WTC11 (cell line): ENCODE results near the gene MICAL3. TPM values are rescaled to one million over a fixed set of nuclear protein-coding genes. Genes with fewer than 3 reads are reported as not detected.

ENCODE experiments used
- ATAC-seq: fragments of 200-7000 bp; cut with Tn5 transposase; 2 replicates; pipeline ENCODE4 v1.10.0; 2021; ENCODE audit warnings: mild to moderate bottlenecking, moderate library complexity
- CTCF ChIA-PET: fragments of 300-600 bp; sonication (Branson Sonifier 250); formaldehyde crosslinking; loops from one replicate; lab custom pipeline; 2021; ENCODE audit warnings: antibody characterized with exemption; lab: Charles Lee
- POLR2A ChIA-PET: fragments of 350-600 bp; sonication (Branson Sonifier 250); formaldehyde crosslinking; loops from one replicate; lab custom pipeline; 2021; ENCODE audit warnings: antibody characterized with exemption; lab: Charles Lee
- DNase-seq: peaks from one replicate; pipeline ENCODE4 v3.0.0; 2021; ENCODE audit warnings: low spot score
- H3K27ac Mint-ChIP-seq: 2 replicates; pipeline ENCODE4 v1.8.0; 2021; ENCODE audit warnings: mixed read lengths
- H3K27me3 Mint-ChIP-seq: 2 replicates; pipeline ENCODE4 v1.8.0; 2021; ENCODE audit warnings: low read depth, mild to moderate bottlenecking, moderate library complexity, mixed read lengths
- H3K36me3 Mint-ChIP-seq: 2 replicates; pipeline ENCODE4 v1.8.0; 2021; ENCODE audit warnings: mixed read lengths
- H3K4me1 Mint-ChIP-seq: 2 replicates; pipeline ENCODE4 v1.8.0; 2022; ENCODE audit warnings: mixed read lengths
- H3K4me3 Mint-ChIP-seq: 2 replicates; pipeline ENCODE4 v1.8.0; 2021; ENCODE audit warnings: mild to moderate bottlenecking, moderate library complexity, mixed read lengths
- H3K9me3 Mint-ChIP-seq: 2 replicates; pipeline ENCODE4 v1.8.0; 2021; ENCODE audit warnings: mixed read lengths
- ETV6 ChIP-seq: sonication (generic); formaldehyde crosslinking; IDR thresholded peaks from 2 replicates; pipeline ENCODE4 v1.8.1; 2022; ENCODE audit warnings: mild to moderate bottlenecking, missing genetic modification reagents
- FOXJ3 ChIP-seq: sonication (generic); formaldehyde crosslinking; IDR thresholded peaks from 2 replicates; pipeline ENCODE4 v1.9.0; 2021; ENCODE audit warnings: missing genetic modification reagents, mild to moderate bottlenecking, borderline replicate concordance
- GRHL2 ChIP-seq: fragments of 250-450 bp; sonication (Bioruptor Pico); IDR thresholded peaks from 2 replicates; pipeline ENCODE4 v1.8.0; 2022; ENCODE audit warnings: mild to moderate bottlenecking, moderate library complexity; ENCODE audit not compliant: insufficient replicate concordance, severe bottlenecking
- GTF2I ChIP-seq: fragments of 250-450 bp; sonication (Bioruptor Pico); conservative IDR thresholded peaks from 2 replicates; pipeline ENCODE4 v1.4.0; 2021; ENCODE audit warnings: mild to moderate bottlenecking
- RELA ChIP-seq: sonication (generic); formaldehyde crosslinking; IDR thresholded peaks from 2 replicates; pipeline ENCODE4 v1.8.1; 2022; ENCODE audit warnings: missing genetic modification reagents, mild to moderate bottlenecking, borderline replicate concordance
- SOX15 ChIP-seq: fragments of 250-450 bp; sonication (Bioruptor Pico); IDR thresholded peaks from 2 replicates; pipeline ENCODE4 v1.9.0; 2021; ENCODE audit warnings: mild to moderate bottlenecking
- SP1 ChIP-seq: sonication (generic); formaldehyde crosslinking; conservative IDR thresholded peaks from 2 replicates; pipeline ENCODE4 v1.8.1; 2022; ENCODE audit warnings: missing genetic modification reagents
- total RNA-seq: library from RNA; stranded (reverse); gene quantifications from 3 replicates; pipeline ENCODE4 v1.2.3, GENCODE V29; 2021
- TF ChIP-seq, protein P1 (sequence below): sonication (generic); formaldehyde crosslinking; IDR thresholded peaks from 2 replicates; pipeline ENCODE4 v1.8.0; 2022; ENCODE audit warnings: mild to moderate bottlenecking, missing genetic modification reagents
- TF ChIP-seq, protein P2 (sequence below): fragments of 200-600 bp; IDR thresholded peaks from 2 replicates; pipeline ENCODE4 v1.8.0; 2022; ENCODE audit warnings: antibody characterized with exemption
- TF ChIP-seq, protein P3 (sequence below): sonication (generic); formaldehyde crosslinking; IDR thresholded peaks from 2 replicates; pipeline ENCODE4 v1.8.1; 2022; ENCODE audit warnings: mild to moderate bottlenecking, missing genetic modification reagents, moderate library complexity, borderline replicate concordance
- TF ChIP-seq, protein P4 (sequence below): sonication (generic); formaldehyde crosslinking; IDR thresholded peaks from 2 replicates; pipeline ENCODE4 v1.8.1; 2022; ENCODE audit warnings: mild to moderate bottlenecking, moderate library complexity, missing genetic modification reagents
- TF ChIP-seq, protein P5 (sequence below): sonication (generic); formaldehyde crosslinking; IDR thresholded peaks from 2 replicates; pipeline ENCODE4 v1.8.1; 2023; ENCODE audit warnings: mild to moderate bottlenecking, missing genetic modification reagents
- TF ChIP-seq, protein P6 (sequence below): sonication (generic); formaldehyde crosslinking; IDR thresholded peaks from 2 replicates; pipeline ENCODE4 v1.8.0; 2022; ENCODE audit warnings: missing genetic modification reagents
- TF ChIP-seq, protein P7 (sequence below): sonication (generic); formaldehyde crosslinking; IDR thresholded peaks from 2 replicates; pipeline ENCODE4 v1.8.1; 2023; ENCODE audit warnings: mild to moderate bottlenecking, missing genetic modification reagents, borderline replicate concordance

Gene MICAL3
- total RNA-seq, 1 experiment from 2014 or later, result 41.2 TPM

DNA sequence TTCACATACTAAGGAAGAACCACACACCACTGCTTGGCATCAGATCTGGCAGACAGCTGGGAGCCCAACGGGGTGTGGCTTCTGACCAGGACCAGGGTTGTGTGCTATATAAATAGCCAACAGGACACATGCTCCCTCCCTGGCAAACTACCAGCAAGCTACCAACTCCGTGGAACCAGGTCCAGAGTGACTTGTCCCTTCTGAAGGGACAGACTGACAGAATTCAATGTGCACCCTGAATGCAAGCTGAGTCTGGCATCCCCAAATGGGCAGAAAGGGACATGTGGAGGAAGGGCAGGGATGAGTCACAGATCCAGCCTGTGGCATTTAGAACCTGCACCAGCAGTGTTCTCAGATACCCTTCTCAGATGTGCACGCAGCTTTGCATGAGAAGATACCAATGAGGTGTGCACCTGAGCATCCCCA lies 92.9 kb downstream of the MICAL3 start:
- H3K36me3 Mint-ChIP-seq, result no peaks in the 10 kb centered on the region
- TF ChIP-seq SOX15 (CRISPR knock-in tag) (no peak), GRHL2 (CRISPR knock-in tag) (no peak), SP1 (CRISPR knock-in tag) (no peak), GTF2I (CRISPR knock-in tag) (no peak), ETV6 (CRISPR knock-in tag) (no peak), FOXJ3 (no peak), RELA (no peak)
- TF ChIP-seq, protein P1, sequence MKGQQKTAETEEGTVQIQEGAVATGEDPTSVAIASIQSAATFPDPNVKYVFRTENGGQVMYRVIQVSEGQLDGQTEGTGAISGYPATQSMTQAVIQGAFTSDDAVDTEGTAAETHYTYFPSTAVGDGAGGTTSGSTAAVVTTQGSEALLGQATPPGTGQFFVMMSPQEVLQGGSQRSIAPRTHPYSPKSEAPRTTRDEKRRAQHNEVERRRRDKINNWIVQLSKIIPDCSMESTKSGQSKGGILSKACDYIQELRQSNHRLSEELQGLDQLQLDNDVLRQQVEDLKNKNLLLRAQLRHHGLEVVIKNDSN (CRISPR knock-in tag), result no peak
- TF ChIP-seq, protein P2, sequence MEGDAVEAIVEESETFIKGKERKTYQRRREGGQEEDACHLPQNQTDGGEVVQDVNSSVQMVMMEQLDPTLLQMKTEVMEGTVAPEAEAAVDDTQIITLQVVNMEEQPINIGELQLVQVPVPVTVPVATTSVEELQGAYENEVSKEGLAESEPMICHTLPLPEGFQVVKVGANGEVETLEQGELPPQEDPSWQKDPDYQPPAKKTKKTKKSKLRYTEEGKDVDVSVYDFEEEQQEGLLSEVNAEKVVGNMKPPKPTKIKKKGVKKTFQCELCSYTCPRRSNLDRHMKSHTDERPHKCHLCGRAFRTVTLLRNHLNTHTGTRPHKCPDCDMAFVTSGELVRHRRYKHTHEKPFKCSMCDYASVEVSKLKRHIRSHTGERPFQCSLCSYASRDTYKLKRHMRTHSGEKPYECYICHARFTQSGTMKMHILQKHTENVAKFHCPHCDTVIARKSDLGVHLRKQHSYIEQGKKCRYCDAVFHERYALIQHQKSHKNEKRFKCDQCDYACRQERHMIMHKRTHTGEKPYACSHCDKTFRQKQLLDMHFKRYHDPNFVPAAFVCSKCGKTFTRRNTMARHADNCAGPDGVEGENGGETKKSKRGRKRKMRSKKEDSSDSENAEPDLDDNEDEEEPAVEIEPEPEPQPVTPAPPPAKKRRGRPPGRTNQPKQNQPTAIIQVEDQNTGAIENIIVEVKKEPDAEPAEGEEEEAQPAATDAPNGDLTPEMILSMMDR, result no peak
- TF ChIP-seq, protein P3, sequence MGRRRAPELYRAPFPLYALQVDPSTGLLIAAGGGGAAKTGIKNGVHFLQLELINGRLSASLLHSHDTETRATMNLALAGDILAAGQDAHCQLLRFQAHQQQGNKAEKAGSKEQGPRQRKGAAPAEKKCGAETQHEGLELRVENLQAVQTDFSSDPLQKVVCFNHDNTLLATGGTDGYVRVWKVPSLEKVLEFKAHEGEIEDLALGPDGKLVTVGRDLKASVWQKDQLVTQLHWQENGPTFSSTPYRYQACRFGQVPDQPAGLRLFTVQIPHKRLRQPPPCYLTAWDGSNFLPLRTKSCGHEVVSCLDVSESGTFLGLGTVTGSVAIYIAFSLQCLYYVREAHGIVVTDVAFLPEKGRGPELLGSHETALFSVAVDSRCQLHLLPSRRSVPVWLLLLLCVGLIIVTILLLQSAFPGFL (CRISPR knock-in tag), result no peak
- TF ChIP-seq, protein P4, sequence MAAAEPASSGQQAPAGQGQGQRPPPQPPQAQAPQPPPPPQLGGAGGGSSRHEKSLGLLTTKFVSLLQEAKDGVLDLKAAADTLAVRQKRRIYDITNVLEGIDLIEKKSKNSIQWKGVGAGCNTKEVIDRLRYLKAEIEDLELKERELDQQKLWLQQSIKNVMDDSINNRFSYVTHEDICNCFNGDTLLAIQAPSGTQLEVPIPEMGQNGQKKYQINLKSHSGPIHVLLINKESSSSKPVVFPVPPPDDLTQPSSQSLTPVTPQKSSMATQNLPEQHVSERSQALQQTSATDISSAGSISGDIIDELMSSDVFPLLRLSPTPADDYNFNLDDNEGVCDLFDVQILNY (CRISPR knock-in tag), result no peak
- TF ChIP-seq, protein P5, sequence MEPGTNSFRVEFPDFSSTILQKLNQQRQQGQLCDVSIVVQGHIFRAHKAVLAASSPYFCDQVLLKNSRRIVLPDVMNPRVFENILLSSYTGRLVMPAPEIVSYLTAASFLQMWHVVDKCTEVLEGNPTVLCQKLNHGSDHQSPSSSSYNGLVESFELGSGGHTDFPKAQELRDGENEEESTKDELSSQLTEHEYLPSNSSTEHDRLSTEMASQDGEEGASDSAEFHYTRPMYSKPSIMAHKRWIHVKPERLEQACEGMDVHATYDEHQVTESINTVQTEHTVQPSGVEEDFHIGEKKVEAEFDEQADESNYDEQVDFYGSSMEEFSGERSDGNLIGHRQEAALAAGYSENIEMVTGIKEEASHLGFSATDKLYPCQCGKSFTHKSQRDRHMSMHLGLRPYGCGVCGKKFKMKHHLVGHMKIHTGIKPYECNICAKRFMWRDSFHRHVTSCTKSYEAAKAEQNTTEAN, result no peak
- TF ChIP-seq, protein P6, sequence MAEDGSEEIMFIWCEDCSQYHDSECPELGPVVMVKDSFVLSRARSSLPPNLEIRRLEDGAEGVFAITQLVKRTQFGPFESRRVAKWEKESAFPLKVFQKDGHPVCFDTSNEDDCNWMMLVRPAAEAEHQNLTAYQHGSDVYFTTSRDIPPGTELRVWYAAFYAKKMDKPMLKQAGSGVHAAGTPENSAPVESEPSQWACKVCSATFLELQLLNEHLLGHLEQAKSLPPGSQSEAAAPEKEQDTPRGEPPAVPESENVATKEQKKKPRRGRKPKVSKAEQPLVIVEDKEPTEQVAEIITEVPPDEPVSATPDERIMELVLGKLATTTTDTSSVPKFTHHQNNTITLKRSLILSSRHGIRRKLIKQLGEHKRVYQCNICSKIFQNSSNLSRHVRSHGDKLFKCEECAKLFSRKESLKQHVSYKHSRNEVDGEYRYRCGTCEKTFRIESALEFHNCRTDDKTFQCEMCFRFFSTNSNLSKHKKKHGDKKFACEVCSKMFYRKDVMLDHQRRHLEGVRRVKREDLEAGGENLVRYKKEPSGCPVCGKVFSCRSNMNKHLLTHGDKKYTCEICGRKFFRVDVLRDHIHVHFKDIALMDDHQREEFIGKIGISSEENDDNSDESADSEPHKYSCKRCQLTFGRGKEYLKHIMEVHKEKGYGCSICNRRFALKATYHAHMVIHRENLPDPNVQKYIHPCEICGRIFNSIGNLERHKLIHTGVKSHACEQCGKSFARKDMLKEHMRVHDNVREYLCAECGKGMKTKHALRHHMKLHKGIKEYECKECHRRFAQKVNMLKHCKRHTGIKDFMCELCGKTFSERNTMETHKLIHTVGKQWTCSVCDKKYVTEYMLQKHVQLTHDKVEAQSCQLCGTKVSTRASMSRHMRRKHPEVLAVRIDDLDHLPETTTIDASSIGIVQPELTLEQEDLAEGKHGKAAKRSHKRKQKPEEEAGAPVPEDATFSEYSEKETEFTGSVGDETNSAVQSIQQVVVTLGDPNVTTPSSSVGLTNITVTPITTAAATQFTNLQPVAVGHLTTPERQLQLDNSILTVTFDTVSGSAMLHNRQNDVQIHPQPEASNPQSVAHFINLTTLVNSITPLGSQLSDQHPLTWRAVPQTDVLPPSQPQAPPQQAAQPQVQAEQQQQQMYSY (CRISPR knock-in tag), result no peak
- TF ChIP-seq, protein P7, sequence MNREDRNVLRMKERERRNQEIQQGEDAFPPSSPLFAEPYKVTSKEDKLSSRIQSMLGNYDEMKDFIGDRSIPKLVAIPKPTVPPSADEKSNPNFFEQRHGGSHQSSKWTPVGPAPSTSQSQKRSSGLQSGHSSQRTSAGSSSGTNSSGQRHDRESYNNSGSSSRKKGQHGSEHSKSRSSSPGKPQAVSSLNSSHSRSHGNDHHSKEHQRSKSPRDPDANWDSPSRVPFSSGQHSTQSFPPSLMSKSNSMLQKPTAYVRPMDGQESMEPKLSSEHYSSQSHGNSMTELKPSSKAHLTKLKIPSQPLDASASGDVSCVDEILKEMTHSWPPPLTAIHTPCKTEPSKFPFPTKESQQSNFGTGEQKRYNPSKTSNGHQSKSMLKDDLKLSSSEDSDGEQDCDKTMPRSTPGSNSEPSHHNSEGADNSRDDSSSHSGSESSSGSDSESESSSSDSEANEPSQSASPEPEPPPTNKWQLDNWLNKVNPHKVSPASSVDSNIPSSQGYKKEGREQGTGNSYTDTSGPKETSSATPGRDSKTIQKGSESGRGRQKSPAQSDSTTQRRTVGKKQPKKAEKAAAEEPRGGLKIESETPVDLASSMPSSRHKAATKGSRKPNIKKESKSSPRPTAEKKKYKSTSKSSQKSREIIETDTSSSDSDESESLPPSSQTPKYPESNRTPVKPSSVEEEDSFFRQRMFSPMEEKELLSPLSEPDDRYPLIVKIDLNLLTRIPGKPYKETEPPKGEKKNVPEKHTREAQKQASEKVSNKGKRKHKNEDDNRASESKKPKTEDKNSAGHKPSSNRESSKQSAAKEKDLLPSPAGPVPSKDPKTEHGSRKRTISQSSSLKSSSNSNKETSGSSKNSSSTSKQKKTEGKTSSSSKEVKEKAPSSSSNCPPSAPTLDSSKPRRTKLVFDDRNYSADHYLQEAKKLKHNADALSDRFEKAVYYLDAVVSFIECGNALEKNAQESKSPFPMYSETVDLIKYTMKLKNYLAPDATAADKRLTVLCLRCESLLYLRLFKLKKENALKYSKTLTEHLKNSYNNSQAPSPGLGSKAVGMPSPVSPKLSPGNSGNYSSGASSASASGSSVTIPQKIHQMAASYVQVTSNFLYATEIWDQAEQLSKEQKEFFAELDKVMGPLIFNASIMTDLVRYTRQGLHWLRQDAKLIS (CRISPR knock-in tag), result no peak
- TF ChIP-seq, all 79 proteins: peak for 0
- Mint-ChIP-seq H3K9me3 (no peaks in the 10 kb centered on the region), H3K4me3 (no peak overlapping the region), H3K4me1 (peaks cover 9% of the 10 kb centered on the region; the same call in 1 of the 2 replicates), H3K27ac (no peak overlapping the region), H3K27me3 (no peaks in the 10 kb centered on the region)
- CTCF ChIA-PET, result interaction anchor here (1.6 kb wide), 1 partner anchor 145 kb away, joined by 5 read pairs; no protein-coding TSS in a partner anchor
- no peak for DNase-seq
- ATAC-seq, result no peak
- POLR2A ChIA-PET, result no interaction called here
